Ovary (tissue), 3 donors: ENCODE results near the gene ADAMTS13.

Source experiments
- CTCF ChIP-seq, 3 donors: fragments of 450-650 bp in 2 of 3; fragments of 200-600 bp in 1 of 3; IDR thresholded peaks; one replicate each; pipeline versions ENCODE4 v1.5.1 to v1.8.0; 2016 to 2022; ENCODE audit warnings: antibody characterized with exemption in 3 of 3, mild to moderate bottlenecking in 1 of 3
- EP300 ChIP-seq: sonication (generic); formaldehyde crosslinking; IDR thresholded peaks from one replicate; pipeline ENCODE4 v1.6.1; 2017; ENCODE audit warnings: antibody characterized with exemption
- POLR2A ChIP-seq: fragments of 450-650 bp; IDR thresholded peaks from one replicate; pipeline ENCODE4 v1.6.1; 2017; ENCODE audit warnings: antibody characterized with exemption, mild to moderate bottlenecking, moderate library complexity
- donor health status: DM: no; HTN: no; CAD: no.

GRCh38 chr9:133459476-133460404, 37.6 kb downstream of the ADAMTS13 start, which contains the start of gene CACFD1:
- TF ChIP-seq CTCF (IDR thresholded peaks at IDR 0.05) (peak in 1 of 3 donors; percentile 27), EP300 (no peak), POLR2A (peak; percentile 83)
